CD4-positive, alpha-beta T cell treated with Interleukin-15 for 1 hour (primary cell): ENCODE results near the gene NKPD1.
"Not testable (repeated sequence)": the region's sequence is repeated elsewhere in the genome, so short reads cannot be mapped to it uniquely, and the experiment has no call there.

Experiments used
- DNase-seq: peaks from one replicate; pipeline ENCODE4 v3.0.0-alpha.2; 2020

The NKPD1 gene

GRCh38 chr19:45136507-45137178 lies 24.1 kb downstream of the NKPD1 start:
- no peak for DNase-seq

GRCh38 chr19:45135176-45135885 lies 25.5 kb downstream of the NKPD1 start:
- DNase-seq: no peak

- no peak for DNase-seq
Measured at GRCh38 chr19:45133661-45134060, 27.1 kb downstream of the NKPD1 start.

GRCh38 chr19:45130888-45131615 lies 29.7 kb downstream of the NKPD1 start:
- DNase-seq: no peak

- DNase-seq: no peak
Measured at GRCh38 chr19:45130236-45130635, 30.5 kb downstream of the NKPD1 start.

- DNase-seq: no peak
Measured at GRCh38 chr19:45128806-45129205, 32.0 kb downstream of the NKPD1 start.

GRCh38 chr19:45128146-45128545 lies 32.6 kb downstream of the NKPD1 start:
- DNase-seq: no peak

- DNase-seq: no peak
Measured at GRCh38 chr19:45126654-45127053, 34.1 kb downstream of the NKPD1 start.

- DNase-seq: peak; percentile 61
Measured at GRCh38 chr19:45125975-45126493, 34.7 kb downstream of the NKPD1 start.

- DNase-seq: no peak
Measured at GRCh38 chr19:45125360-45125759, 35.4 kb downstream of the NKPD1 start.

- no peak for DNase-seq
Measured at GRCh38 chr19:45124021-45124420, 36.8 kb downstream of the NKPD1 start.

- no peak for DNase-seq
Measured at GRCh38 chr19:45123440-45123850, 37.3 kb downstream of the NKPD1 start.

GRCh38 chr19:45122832-45123231 lies 38.0 kb downstream of the NKPD1 start:
- DNase-seq: no peak

GRCh38 chr19:45121827-45122345 lies 38.9 kb downstream of the NKPD1 start:
- no peak for DNase-seq

- DNase-seq: no peak
Measured at GRCh38 chr19:45119582-45119981, 41.2 kb downstream of the NKPD1 start.

- not testable (repeated sequence) for DNase-seq
Measured at GRCh38 chr19:45118591-45119355, 42.0 kb downstream of the NKPD1 start.

GRCh38 chr19:45118106-45118505 lies 42.7 kb downstream of the NKPD1 start:
- DNase-seq: no peak

- no peak for DNase-seq
Measured at GRCh38 chr19:45117671-45118070, 43.1 kb downstream of the NKPD1 start.

- peak; percentile 29 for DNase-seq
Measured at GRCh38 chr19:45117167-45117594, 43.6 kb downstream of the NKPD1 start.

- no peak for DNase-seq
Measured at GRCh38 chr19:45115809-45116615, 44.8 kb downstream of the NKPD1 start.

GRCh38 chr19:45114116-45114515 lies 46.7 kb downstream of the NKPD1 start:
- no peak for DNase-seq

GRCh38 chr19:45113628-45114027 lies 47.2 kb downstream of the NKPD1 start:
- DNase-seq: no peak
